ENCODE measurements around the gene PCNX1.
"Not testable (repeated sequence)": the region's sequence is repeated elsewhere in the genome, so short reads cannot be mapped to it uniquely, and the experiment has no call there.

Gene PCNX1

GRCh38 chr14:70916300-70916699 lies 9.0 kb downstream of the PCNX1 start:
- Mint-ChIP-seq H3K4me1 (peaks cover 32% of the 10 kb centered on the region), H3K36me3 (peaks cover 13% of the 10 kb centered on the region), H3K27me3 (no peaks in the 10 kb centered on the region), H3K27ac (peak overlapping the region; percentile 64), H3K4me3 (no peak overlapping the region), H3K9me3 (peaks cover 4% of the 10 kb centered on the region)
- ATAC-seq (ENCODE audit: low read depth) (no peak), DNase-seq (ENCODE audit: low spot score in 2 of 2) (no peak)

DNA sequence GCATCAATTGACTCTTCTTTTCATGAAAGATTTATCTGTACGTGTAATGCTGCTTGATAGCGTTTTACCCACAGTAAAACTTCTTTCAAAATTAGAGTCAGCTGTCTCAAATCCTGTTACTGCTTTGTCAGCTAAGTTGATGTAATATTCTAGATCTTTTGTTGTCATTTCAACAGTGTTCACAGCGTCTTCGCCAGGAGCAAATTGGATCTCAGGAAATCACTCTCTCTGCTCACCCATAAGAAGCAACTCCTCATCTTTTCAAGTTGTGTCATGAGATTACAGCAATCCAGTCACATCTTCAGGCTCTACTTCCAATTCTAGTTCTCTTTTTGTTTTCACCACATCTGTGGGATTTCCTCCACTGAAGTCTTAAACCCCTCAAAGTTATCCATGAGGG lies 9.5 kb downstream of the PCNX1 start:
- Mint-ChIP-seq H3K36me3 (peaks cover 13% of the 10 kb centered on the region), H3K27ac (peak overlapping the region; percentile 62)
- DNase-seq (ENCODE audit: low spot score in 2 of 2): no peak

GRCh38 chr14:70917633-70918032 lies 10.4 kb downstream of the PCNX1 start:
- no peak overlapping the region for H3K4me3 Mint-ChIP-seq
- peaks cover 28% of the 10 kb centered on the region for H3K4me1 Mint-ChIP-seq
- peaks cover 13% of the 10 kb centered on the region for H3K36me3 Mint-ChIP-seq
- peaks cover 4% of the 10 kb centered on the region for H3K9me3 Mint-ChIP-seq
- H3K27me3 Mint-ChIP-seq: no peaks in the 10 kb centered on the region
- ATAC-seq (ENCODE audit: low read depth) (no peak), DNase-seq (ENCODE audit: low spot score in 2 of 2) (no peak)
- H3K27ac Mint-ChIP-seq: no peak overlapping the region

More for the DNA sequence above, 9.5 kb downstream of the PCNX1 start:
- ATAC-seq (ENCODE audit: low read depth): no peak
- Mint-ChIP-seq H3K27me3 (no peaks in the 10 kb centered on the region), H3K9me3 (peaks cover 4% of the 10 kb centered on the region), H3K4me3 (no peak overlapping the region), H3K4me1 (peaks cover 32% of the 10 kb centered on the region)

- peaks cover 13% of the 10 kb centered on the region for H3K36me3 Mint-ChIP-seq
- H3K4me3 Mint-ChIP-seq: no peak overlapping the region
- H3K9me3 Mint-ChIP-seq: peaks cover 4% of the 10 kb centered on the region
- H3K27ac Mint-ChIP-seq: peak overlapping the region; percentile 41
- H3K27me3 Mint-ChIP-seq: no peaks in the 10 kb centered on the region
- ATAC-seq (ENCODE audit: low read depth): no peak
- H3K4me1 Mint-ChIP-seq: peaks cover 29% of the 10 kb centered on the region
- no peak for DNase-seq (ENCODE audit: low spot score in 2 of 2)
Observed at GRCh38 chr14:70919774-70920173, 12.5 kb downstream of the PCNX1 start.

- Mint-ChIP-seq H3K27me3 (no peaks in the 10 kb centered on the region), H3K9me3 (peaks cover 4% of the 10 kb centered on the region), H3K36me3 (peaks cover 13% of the 10 kb centered on the region), H3K4me1 (peaks cover 29% of the 10 kb centered on the region), H3K27ac (no peak overlapping the region), H3K4me3 (no peak overlapping the region)
- ATAC-seq (ENCODE audit: low read depth) (no peak), DNase-seq (ENCODE audit: low spot score in 2 of 2) (no peak)
Observed at GRCh38 chr14:70920608-70921007, 13.3 kb downstream of the PCNX1 start.

GRCh38 chr14:70921669-70922068 lies 14.4 kb downstream of the PCNX1 start:
- Mint-ChIP-seq H3K27me3 (no peaks in the 10 kb centered on the region), H3K27ac (no peak overlapping the region), H3K4me1 (peaks cover 30% of the 10 kb centered on the region), H3K9me3 (no peaks in the 10 kb centered on the region), H3K4me3 (no peak overlapping the region), H3K36me3 (peaks cover 7% of the 10 kb centered on the region)
- DNase-seq (ENCODE audit: low spot score in 2 of 2) (no peak), ATAC-seq (ENCODE audit: low read depth) (no peak)

- H3K27ac Mint-ChIP-seq: no peak overlapping the region
- peak; percentile 91 for ATAC-seq (ENCODE audit: low read depth)
- H3K4me1 Mint-ChIP-seq: peaks cover 26% of the 10 kb centered on the region
Observed at GRCh38 chr14:70924521-70924920, 17.3 kb downstream of the PCNX1 start.

DNA sequence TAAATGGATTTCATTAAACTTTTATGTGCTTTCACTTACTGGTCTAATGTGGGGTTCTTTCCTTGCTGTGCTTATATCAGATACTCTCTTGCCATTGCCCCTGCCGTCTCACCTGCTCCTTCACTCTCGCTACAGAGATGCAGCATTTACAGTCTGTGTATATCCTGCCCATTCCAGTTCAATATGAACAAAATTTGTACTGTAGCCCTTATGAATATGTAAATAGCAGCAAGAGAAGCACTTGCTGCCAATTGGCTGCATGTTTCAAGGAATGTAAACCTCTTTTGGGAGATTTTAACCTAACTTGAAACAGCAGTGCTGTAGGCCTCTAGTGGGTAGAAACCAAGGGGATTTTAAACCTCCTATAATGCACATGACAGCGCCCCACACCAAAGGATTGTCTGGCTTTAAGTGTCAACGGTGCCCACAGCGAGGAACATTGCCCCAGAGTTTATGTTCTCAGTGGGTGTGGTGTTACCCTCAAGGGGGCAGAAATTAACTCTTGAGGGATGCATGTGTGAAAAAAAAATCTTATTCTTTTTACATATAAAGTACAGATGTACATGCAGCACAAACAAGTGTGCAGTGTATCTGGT lies 19.1 kb downstream of the PCNX1 start:
- H3K4me1 Mint-ChIP-seq: peaks cover 27% of the 10 kb centered on the region
- no peak overlapping the region for H3K4me3 Mint-ChIP-seq
- no peaks in the 10 kb centered on the region for H3K36me3 Mint-ChIP-seq
- H3K27me3 Mint-ChIP-seq: no peaks in the 10 kb centered on the region
- ATAC-seq (ENCODE audit: low read depth) (no peak), DNase-seq (ENCODE audit: low spot score in 2 of 2) (no peak)
- no peaks in the 10 kb centered on the region for H3K9me3 Mint-ChIP-seq
- peak overlapping the region; percentile 55 for H3K27ac Mint-ChIP-seq

More at GRCh38 chr14:70924521-70924920, 17.3 kb downstream of the PCNX1 start:
- Mint-ChIP-seq H3K9me3 (no peaks in the 10 kb centered on the region), H3K27me3 (no peaks in the 10 kb centered on the region), H3K36me3 (no peaks in the 10 kb centered on the region), H3K4me3 (no peak overlapping the region)
- DNase-seq (ENCODE audit: low spot score in 2 of 2): no peak

DNA sequence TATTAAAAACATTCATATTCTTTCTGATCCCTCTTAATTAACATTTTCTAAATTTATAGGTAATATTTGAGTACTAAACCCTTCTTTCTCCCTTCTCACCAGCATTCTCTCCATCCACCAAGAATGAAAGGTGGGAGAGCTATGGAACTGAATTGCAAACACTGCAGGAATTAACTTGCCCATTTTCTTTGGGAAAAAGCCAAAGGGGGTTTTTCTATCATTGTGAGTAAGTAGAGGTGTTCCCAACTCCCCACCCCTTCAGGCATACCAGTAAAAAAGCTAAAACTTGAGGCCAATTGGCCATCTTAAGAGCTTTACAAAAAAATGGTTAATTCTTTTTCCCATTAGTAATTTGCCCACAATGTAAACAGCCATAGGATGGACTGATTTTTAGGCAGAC lies 23.7 kb downstream of the PCNX1 start:
- H3K4me3 Mint-ChIP-seq: no peak overlapping the region
- no peaks in the 10 kb centered on the region for H3K9me3 Mint-ChIP-seq
- H3K4me1 Mint-ChIP-seq: peaks cover 33% of the 10 kb centered on the region
- no peak overlapping the region for H3K27ac Mint-ChIP-seq
- H3K36me3 Mint-ChIP-seq: peaks cover 4% of the 10 kb centered on the region
- DNase-seq (ENCODE audit: low spot score in 2 of 2) (no peak), ATAC-seq (ENCODE audit: low read depth) (no peak)
- no peaks in the 10 kb centered on the region for H3K27me3 Mint-ChIP-seq

DNA sequence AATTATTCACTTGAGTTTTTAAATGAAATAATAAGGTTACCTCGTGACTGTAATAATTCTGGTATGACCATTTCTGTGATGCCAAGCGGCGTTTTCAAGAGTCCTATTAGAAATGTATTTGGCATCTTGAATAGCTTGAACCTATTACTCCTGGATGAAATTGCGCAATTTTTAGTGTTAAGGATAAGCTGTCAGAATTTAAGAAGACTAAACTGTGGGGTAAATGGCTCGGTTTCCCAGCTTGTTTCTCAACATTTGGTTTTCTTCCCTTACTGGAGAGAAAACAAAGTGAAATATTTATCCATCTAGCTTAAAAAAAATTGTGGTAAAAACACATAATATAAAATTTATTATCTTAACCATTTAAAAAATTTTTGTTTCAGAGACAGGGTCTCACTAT lies 26.8 kb downstream of the PCNX1 start:
- peaks cover 3% of the 10 kb centered on the region for H3K9me3 Mint-ChIP-seq
- ATAC-seq (ENCODE audit: low read depth): no peak

DNA sequence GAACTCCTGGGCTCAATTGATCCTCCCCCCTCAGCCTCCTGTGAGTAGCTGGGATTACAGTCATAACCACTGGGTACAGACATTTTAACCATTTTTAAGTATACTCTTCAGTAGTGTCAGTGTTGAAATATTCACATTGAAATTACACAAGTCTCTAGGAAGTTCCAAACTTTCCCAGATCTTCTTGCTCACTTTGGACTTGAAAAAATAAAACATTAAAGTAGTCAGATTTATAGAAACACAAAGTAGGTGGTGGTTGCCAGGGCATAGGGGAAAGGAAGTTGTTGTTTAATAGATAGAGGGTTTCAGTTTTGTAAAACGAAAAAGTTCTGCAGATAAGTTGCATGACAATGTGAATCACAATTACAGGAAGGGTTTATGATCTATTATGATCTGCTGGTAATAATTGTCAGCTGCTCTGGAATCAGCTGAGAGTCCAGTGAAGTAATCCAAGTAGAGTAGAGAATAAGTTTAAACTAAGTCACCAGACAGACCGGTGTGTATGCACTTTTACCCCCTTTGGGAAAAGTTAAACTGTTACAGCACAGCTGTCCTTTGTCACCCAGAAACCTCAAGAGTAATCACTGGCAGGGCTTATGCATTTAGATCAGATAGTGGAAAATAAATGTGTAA lies 27.4 kb downstream of the PCNX1 start:
- H3K36me3 Mint-ChIP-seq: peaks cover 15% of the 10 kb centered on the region
- DNase-seq (ENCODE audit: low spot score in 2 of 2) (no peak), ATAC-seq (ENCODE audit: low read depth) (no peak)
- peak overlapping the region; percentile 75 for H3K27ac Mint-ChIP-seq
- peaks cover 39% of the 10 kb centered on the region for H3K4me1 Mint-ChIP-seq
- peak overlapping the region; percentile 27 for H3K4me3 Mint-ChIP-seq
- no peaks in the 10 kb centered on the region for H3K27me3 Mint-ChIP-seq
- peaks cover 7% of the 10 kb centered on the region for H3K9me3 Mint-ChIP-seq

More for the DNA sequence above, 26.8 kb downstream of the PCNX1 start:
- H3K27me3 Mint-ChIP-seq: no peaks in the 10 kb centered on the region
- peaks cover 37% of the 10 kb centered on the region for H3K4me1 Mint-ChIP-seq
- H3K27ac Mint-ChIP-seq: peak overlapping the region; percentile 76
- no peak for DNase-seq (ENCODE audit: low spot score in 2 of 2)
- no peak overlapping the region for H3K4me3 Mint-ChIP-seq
- peaks cover 12% of the 10 kb centered on the region for H3K36me3 Mint-ChIP-seq

GRCh38 chr14:70935135-70935534 lies 27.9 kb downstream of the PCNX1 start:
- H3K4me3 Mint-ChIP-seq: no peak overlapping the region

GRCh38 chr14:70939693-70940092 lies 32.4 kb downstream of the PCNX1 start:
- peaks cover 28% of the 10 kb centered on the region for H3K4me1 Mint-ChIP-seq
- not testable (repeated sequence) for H3K4me3 Mint-ChIP-seq, H3K27ac Mint-ChIP-seq

More at GRCh38 chr14:70935135-70935534, 27.9 kb downstream of the PCNX1 start:
- peaks cover 10% of the 10 kb centered on the region for H3K9me3 Mint-ChIP-seq
- no peak for ATAC-seq (ENCODE audit: low read depth)
- H3K36me3 Mint-ChIP-seq: peaks cover 19% of the 10 kb centered on the region
- H3K4me1 Mint-ChIP-seq: peaks cover 39% of the 10 kb centered on the region
- H3K27me3 Mint-ChIP-seq: no peaks in the 10 kb centered on the region
- DNase-seq (ENCODE audit: low spot score in 2 of 2): no peak
- peak overlapping the region; percentile 75 for H3K27ac Mint-ChIP-seq

DNA sequence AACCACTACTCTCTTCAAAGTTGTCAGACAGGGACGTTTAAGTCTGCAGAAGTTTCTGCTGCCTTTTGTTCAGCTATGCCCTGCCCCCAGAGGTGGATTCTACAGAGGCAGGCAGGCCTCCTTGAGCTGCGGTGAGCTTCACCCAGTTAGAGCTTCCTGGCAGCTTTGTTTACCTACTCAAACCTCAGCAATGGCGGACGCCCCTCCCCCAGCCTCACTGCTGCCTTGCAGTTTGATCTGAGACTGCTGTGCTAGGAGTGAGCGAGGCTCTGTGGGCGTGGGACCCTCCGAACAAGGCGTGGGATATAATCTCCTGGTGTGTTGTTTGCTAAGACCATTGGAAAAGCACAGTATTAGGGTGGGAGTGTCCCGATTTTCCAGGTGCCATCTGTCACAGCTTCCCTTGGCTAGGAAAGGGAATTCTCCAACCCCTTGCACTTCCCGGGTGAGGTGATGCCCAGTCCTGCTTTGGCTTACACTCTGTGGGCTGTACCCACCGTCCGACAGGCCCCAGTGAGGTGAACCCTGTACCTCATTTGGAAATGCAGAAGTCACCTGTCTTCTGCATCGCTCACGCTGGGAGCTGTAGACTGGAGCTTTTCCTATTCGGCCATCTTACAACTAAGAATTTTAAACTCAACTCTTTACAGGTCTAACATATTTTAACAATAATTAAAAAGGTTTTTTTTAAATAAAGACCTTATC lies 34.5 kb downstream of the PCNX1 start:
- ATAC-seq (ENCODE audit: low read depth); DNase-seq (ENCODE audit: low spot score in 2 of 2); H3K27me3 Mint-ChIP-seq; H3K27ac Mint-ChIP-seq; H3K4me3 Mint-ChIP-seq: not testable (repeated sequence)
- H3K4me1 Mint-ChIP-seq: peaks cover 23% of the 10 kb centered on the region
- H3K9me3 Mint-ChIP-seq: peaks cover 24% of the 10 kb centered on the region
- H3K36me3 Mint-ChIP-seq: peaks cover 54% of the 10 kb centered on the region

More at GRCh38 chr14:70939693-70940092, 32.4 kb downstream of the PCNX1 start:
- not testable (repeated sequence) for ATAC-seq (ENCODE audit: low read depth); DNase-seq (ENCODE audit: low spot score in 2 of 2); H3K27me3 Mint-ChIP-seq
- peaks cover 54% of the 10 kb centered on the region for H3K36me3 Mint-ChIP-seq
- H3K9me3 Mint-ChIP-seq: peaks cover 24% of the 10 kb centered on the region

All from memory B cell (primary cell).